H9 (cell line): ENCODE results near the gene ITPK1. TPM values are rescaled to one million over a fixed set of nuclear protein-coding genes. Genes with fewer than 3 reads are reported as not detected.

Experiments used
- DNase-seq: peaks from one replicate; pipeline ENCODE4 v3.0.0-alpha.2; 2017
- H2AFZ ChIP-seq: one replicate; pipeline ENCODE4 v1.6.1; 2013; ENCODE audit warnings: mild to moderate bottlenecking, low read length, control low read depth, moderate library complexity
- H2AK5ac ChIP-seq: 2 replicates; pipeline ENCODE4 v1.6.1; 2013; ENCODE audit warnings: low read length, control low read depth, mixed read lengths; ENCODE audit not compliant: insufficient read length
- H2BK120ac ChIP-seq: one replicate; pipeline ENCODE4 v1.6.1; 2013; ENCODE audit warnings: low read depth, mild to moderate bottlenecking, low read length, control low read depth, inconsistent platforms; ENCODE audit not compliant: poor library complexity, severe bottlenecking
- H2BK12ac ChIP-seq: 2 replicates; pipeline ENCODE4 v1.6.1; 2013; ENCODE audit warnings: low read length, control low read depth, mixed read lengths, low read depth; ENCODE audit not compliant: insufficient read length
- H2BK15ac ChIP-seq: 2 replicates; pipeline ENCODE4 v1.6.1; 2013; ENCODE audit warnings: low read depth, low read length, control low read depth
- H2BK20ac ChIP-seq: one replicate; pipeline ENCODE4 v1.6.1; 2013; ENCODE audit warnings: low read depth, mild to moderate bottlenecking, low read length, control low read depth, inconsistent platforms; ENCODE audit not compliant: poor library complexity, severe bottlenecking
- H2BK5ac ChIP-seq: 2 replicates; pipeline ENCODE4 v1.6.1; 2013; ENCODE audit warnings: low read length, control low read depth, mixed read lengths; ENCODE audit not compliant: insufficient read length
- H3K14ac ChIP-seq: 2 replicates; pipeline ENCODE4 v1.6.1; 2013; ENCODE audit warnings: low read length, control low read depth; ENCODE audit not compliant: insufficient read depth
- H3K18ac ChIP-seq: 2 replicates; pipeline ENCODE4 v1.6.1; 2013; ENCODE audit warnings: low read depth, mild to moderate bottlenecking, mixed read lengths, low read length, control low read depth; ENCODE audit not compliant: insufficient read length
- H3K23ac ChIP-seq: 2 replicates; pipeline ENCODE4 v1.6.1; 2013; ENCODE audit warnings: low read length, control low read depth, mixed read lengths, low read depth; ENCODE audit not compliant: insufficient read length
- H3K23me2 ChIP-seq: 2 replicates; pipeline ENCODE4 v1.6.1; 2013; ENCODE audit warnings: low read depth, mild to moderate bottlenecking, mixed read lengths, low read length, control low read depth; ENCODE audit not compliant: insufficient read length, poor library complexity, severe bottlenecking
- H3K27ac ChIP-seq: 2 replicates; pipeline ENCODE4 v1.5.1; 2013; ENCODE audit warnings: low read length, control low read depth, mixed read lengths, low read depth; ENCODE audit not compliant: insufficient read length
- H3K27me3 ChIP-seq: 2 replicates; pipeline ENCODE4 v1.6.1; 2013; ENCODE audit warnings: low read length, control low read depth, inconsistent platforms; ENCODE audit not compliant: insufficient read depth
- H3K4ac ChIP-seq: 2 replicates; pipeline ENCODE4 v1.6.1; 2013; ENCODE audit warnings: low read depth, mild to moderate bottlenecking, control low read depth, inconsistent platforms, low read length, moderate library complexity
- H3K4me1 ChIP-seq: 2 replicates; pipeline ENCODE4 v1.6.1; 2013; ENCODE audit warnings: low read length, control low read depth, inconsistent platforms; ENCODE audit not compliant: insufficient read depth
- H3K4me2 ChIP-seq: 2 replicates; pipeline ENCODE4 v1.6.1; 2013; ENCODE audit warnings: low read length, control low read depth, mixed read lengths; ENCODE audit not compliant: insufficient read length, insufficient read depth
- H3K56ac ChIP-seq: 2 replicates; pipeline ENCODE4 v1.6.1; 2013; ENCODE audit warnings: low read depth, mild to moderate bottlenecking, mixed read lengths, low read length, control low read depth; ENCODE audit not compliant: insufficient read length
- H3K79me1 ChIP-seq: 2 replicates; pipeline ENCODE4 v1.6.1; 2013; ENCODE audit warnings: low read depth, mild to moderate bottlenecking, moderate library complexity, low read length, control low read depth, inconsistent platforms; ENCODE audit not compliant: insufficient read depth, poor library complexity, severe bottlenecking
- H3K79me2 ChIP-seq: 2 replicates; pipeline ENCODE4 v1.6.1; 2013; ENCODE audit warnings: low read length, control low read depth, inconsistent platforms; ENCODE audit not compliant: insufficient read depth
- H3K9ac ChIP-seq: 2 replicates; pipeline ENCODE4 v1.6.1; 2013; ENCODE audit warnings: low read length, control low read depth, mixed read lengths; ENCODE audit not compliant: insufficient read length; ENCODE audit errors: extremely low read depth
- H3K9me3 ChIP-seq: one replicate; pipeline ENCODE4 v1.6.1; 2013; ENCODE audit warnings: low read depth, low read length, inconsistent platforms; ENCODE audit not compliant: control insufficient read depth
- H3T11ph ChIP-seq: one replicate; pipeline ENCODE4 v1.6.1; 2013; ENCODE audit warnings: mild to moderate bottlenecking, low read length, control low read depth, inconsistent platforms
- H4K20me1 ChIP-seq: one replicate; pipeline ENCODE4 v1.6.1; 2013; ENCODE audit not compliant: control insufficient read depth, insufficient read length, insufficient read depth
- H4K5ac ChIP-seq: 2 replicates; pipeline ENCODE4 v1.6.1; 2013; ENCODE audit warnings: low read depth, mild to moderate bottlenecking, mixed read lengths, low read length, control low read depth; ENCODE audit not compliant: insufficient read length
- H4K8ac ChIP-seq: replicated peaks from 2 replicates; pipeline ENCODE4 v1.6.1; 2013; ENCODE audit warnings: low read length, control low read depth, mixed read lengths, low read depth; ENCODE audit not compliant: insufficient read length
- H4K91ac ChIP-seq: 2 replicates; pipeline ENCODE4 v1.6.1; 2013; ENCODE audit warnings: low read depth, mild to moderate bottlenecking, moderate library complexity, mixed read lengths, low read length, control low read depth; ENCODE audit not compliant: insufficient read length
- H3K27ac Mint-ChIP-seq, 3 experiments: 2 replicates in 2 of 3; 3 replicates in 1 of 3; pipeline ENCODE4 v1.8.0; 2020 to 2021; ENCODE audit warnings: mixed read lengths in 3 of 3, mild to moderate bottlenecking in 1 of 3, moderate library complexity in 1 of 3
- H3K27me3 Mint-ChIP-seq: 2 replicates; pipeline ENCODE4 v1.8.0; 2021; ENCODE audit warnings: low read depth, mild to moderate bottlenecking, moderate library complexity, mixed read lengths
- H3K36me3 Mint-ChIP-seq, 3 experiments: 2 replicates in 2 of 3; 3 replicates in 1 of 3; pipeline ENCODE4 v1.8.0; 2020 to 2021; ENCODE audit warnings: low read depth in 3 of 3, mixed read lengths in 3 of 3; ENCODE audit not compliant: insufficient read depth in 1 of 3
- H3K4me1 Mint-ChIP-seq, 2 experiments: 2 replicates each; pipeline ENCODE4 v1.8.0; 2020; ENCODE audit warnings: mixed read lengths in 2 of 2
- H3K4me3 Mint-ChIP-seq, 2 experiments: 2 replicates in 1 of 2; 3 replicates in 1 of 2; pipeline ENCODE4 v1.8.0; 2020 to 2021; ENCODE audit warnings: mild to moderate bottlenecking in 2 of 2, mixed read lengths in 2 of 2, moderate library complexity in 1 of 2
- H3K9me3 Mint-ChIP-seq, 2 experiments: 2 replicates in 1 of 2; 3 replicates in 1 of 2; pipeline ENCODE4 v1.8.0; 2020; ENCODE audit warnings: mild to moderate bottlenecking in 2 of 2, mixed read lengths in 2 of 2, moderate library complexity in 1 of 2
- CTCF ChIP-seq: fragments of 200-600 bp; sonication (generic); conservative IDR thresholded peaks from 3 replicates; pipeline ENCODE4 v1.8.0; 2021; ENCODE audit warnings: antibody characterized with exemption, mild to moderate bottlenecking
- whole genome bisulfite sequencing: extraction: QIAGEN DNeasy Blood & Tissue Kit; methylation state at CpG from one replicate; pipeline ENCODE4 v1.1.7; 2013; ENCODE audit warnings: missing lambda C conversion rate, low lambda C conversion rate, mixed read lengths; ENCODE audit not compliant: insufficient read length; ENCODE audit errors: extremely low coverage; 5-methylcytosine and 5-hydroxymethylcytosine counted together
- total RNA-seq: library from RNA; stranded (reverse); gene quantifications from 2 replicates; pipeline ENCODE4 v1.2.1, GENCODE V29; 2021

ITPK1 gene
- total RNA-seq, 1 experiment from 2014 or later = 92.7 TPM

- H3K18ac ChIP-seq = no peak overlapping the region
- no peaks in the 10 kb centered on the region for H3K9me3 Mint-ChIP-seq
- no peak overlapping the region for H2BK15ac ChIP-seq
- H2AFZ ChIP-seq = no peak overlapping the region
- no peak overlapping the region for H2BK120ac ChIP-seq
- no peak overlapping the region for H3K23ac ChIP-seq
- H3K27ac Mint-ChIP-seq = peak overlapping the region; percentile 1 to 81 (median 27); a peak in 2 of 7 replicates
- no peak for DNase-seq
- no peak overlapping the region for H3K56ac ChIP-seq
- no CpG with 5 or more reads among the region's 12 CpGs for WGBS
- H3K4me1 Mint-ChIP-seq = no peaks in the 10 kb centered on the region
- H3K27ac ChIP-seq = no peak overlapping the region
- no peak overlapping the region for H2BK12ac ChIP-seq
- H3K9ac ChIP-seq = no peak overlapping the region
- H4K20me1 ChIP-seq = no peaks in the 10 kb centered on the region
- H4K5ac ChIP-seq = no peak overlapping the region
- peaks cover 16 to 38% (median 27%) of the 10 kb centered on the region in 3 experiments for H3K36me3 Mint-ChIP-seq
- H3K23me2 ChIP-seq = no peaks in the 10 kb centered on the region
- no peak overlapping the region for H3K4me2 ChIP-seq
- TF ChIP-seq CTCF = no peak
- no peak overlapping the region for H4K8ac ChIP-seq
- H2BK20ac ChIP-seq = no peak overlapping the region
- no peaks in the 10 kb centered on the region for H3K4me1 ChIP-seq
- H2BK5ac ChIP-seq = no peak overlapping the region
- H2AK5ac ChIP-seq = no peak overlapping the region
- no peaks in the 10 kb centered on the region for H3K9me3 ChIP-seq
- H3K79me2 ChIP-seq = no peaks in the 10 kb centered on the region
- no peak overlapping the region for H3K4ac ChIP-seq
- H3K27me3 Mint-ChIP-seq = peaks cover 3% of the 10 kb centered on the region; the same call in 1 of the 2 replicates
- no peak overlapping the region for H3K4me3 Mint-ChIP-seq
- no peaks in the 10 kb centered on the region for H3K79me1 ChIP-seq
- H3T11ph ChIP-seq = no peak overlapping the region
- H3K27me3 ChIP-seq = no peaks in the 10 kb centered on the region
- no peak overlapping the region for H3K14ac ChIP-seq
- no peak overlapping the region for H4K91ac ChIP-seq
These were observed 170.7 kb downstream of the ITPK1 start for GRCh38 chr14:92944976-92945375.
